Activated CD8-positive, alpha-beta memory T cell treated with anti-CD3 and anti-CD28 coated beads for 24 hours (primary cell): ENCODE measurements around the gene ATP8A2.
"Not testable (repeated sequence)": the region's sequence is repeated elsewhere in the genome, so short reads cannot be mapped to it uniquely, and the experiment has no call there.

Experiments used
- DNase-seq: peaks from one replicate; pipeline ENCODE4 v3.0.0-alpha.2; 2020

Gene ATP8A2

DNA sequence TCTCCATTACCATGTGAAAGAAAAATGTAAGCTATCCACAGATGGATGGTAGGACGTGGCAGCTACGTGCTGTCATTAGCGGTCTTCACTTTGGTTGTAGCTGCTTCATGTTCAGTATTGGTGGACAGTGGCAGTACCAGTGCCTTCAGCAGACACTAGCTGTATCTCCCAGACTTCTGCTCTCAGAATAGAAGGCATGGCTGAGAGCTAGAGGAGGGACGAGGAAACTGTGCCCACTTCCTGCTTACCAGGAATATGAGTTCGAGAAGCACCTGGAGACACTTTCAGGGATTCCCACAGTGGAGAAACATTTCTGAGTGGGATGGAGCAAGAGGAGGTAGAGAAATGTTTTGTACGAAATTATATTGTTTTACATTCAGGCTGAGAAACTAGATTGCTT is 686.9 kb downstream of the ATP8A2 start:
- DNase-seq = no peak

- no peak for DNase-seq
Measured at GRCh38 chr13:26060357-26060756, 688.6 kb downstream of the ATP8A2 start.

DNA sequence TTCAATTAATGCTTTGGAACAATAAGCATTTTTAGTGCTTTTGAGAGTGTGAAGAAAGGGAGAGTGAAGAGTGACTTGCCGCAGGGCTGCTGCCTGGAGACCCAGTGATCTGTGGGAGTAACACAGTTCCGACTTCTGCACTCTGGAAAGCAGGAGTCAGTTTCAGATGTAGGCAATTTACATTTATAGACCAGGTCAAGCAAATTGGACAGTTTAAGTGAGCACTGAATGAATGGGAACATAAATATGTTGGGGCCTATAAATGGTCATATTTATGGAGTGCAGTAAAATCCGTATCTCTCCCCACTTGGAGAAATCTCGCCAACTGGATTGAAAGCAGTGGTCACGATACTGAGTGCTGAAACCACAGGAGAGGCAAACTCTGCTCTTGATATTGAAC is 689.5 kb downstream of the ATP8A2 start:
- DNase-seq = no peak

- no peak for DNase-seq
Measured at GRCh38 chr13:26061947-26062346, 690.2 kb downstream of the ATP8A2 start.

DNA sequence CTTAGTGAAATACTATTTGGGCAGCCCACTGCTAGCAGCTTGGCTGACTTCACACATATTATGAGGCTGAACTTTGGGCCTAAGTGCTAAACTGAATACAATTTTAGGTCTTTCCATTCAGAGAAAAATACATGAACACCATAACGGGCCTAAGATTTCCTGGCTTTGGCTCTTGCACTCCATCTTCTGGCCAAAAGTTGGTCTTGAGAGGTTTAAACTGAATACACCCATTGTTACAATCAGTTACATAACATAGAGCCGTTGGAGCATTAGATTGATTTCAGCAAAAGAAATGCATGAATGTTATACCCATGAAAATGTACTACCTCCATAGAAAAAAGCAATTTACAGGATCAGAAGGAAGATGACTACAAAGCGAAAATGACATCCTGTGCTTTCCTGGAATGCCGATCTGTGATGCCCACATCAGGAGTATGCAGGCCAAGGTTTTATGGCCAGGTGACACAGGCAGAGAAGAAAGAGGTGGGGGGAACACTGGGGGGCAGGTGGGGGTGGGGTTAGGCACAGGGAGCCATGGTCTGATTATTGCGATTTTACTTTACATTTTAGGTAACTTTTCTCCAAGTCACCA is 691.2 kb downstream of the ATP8A2 start:
- no peak for DNase-seq

DNA sequence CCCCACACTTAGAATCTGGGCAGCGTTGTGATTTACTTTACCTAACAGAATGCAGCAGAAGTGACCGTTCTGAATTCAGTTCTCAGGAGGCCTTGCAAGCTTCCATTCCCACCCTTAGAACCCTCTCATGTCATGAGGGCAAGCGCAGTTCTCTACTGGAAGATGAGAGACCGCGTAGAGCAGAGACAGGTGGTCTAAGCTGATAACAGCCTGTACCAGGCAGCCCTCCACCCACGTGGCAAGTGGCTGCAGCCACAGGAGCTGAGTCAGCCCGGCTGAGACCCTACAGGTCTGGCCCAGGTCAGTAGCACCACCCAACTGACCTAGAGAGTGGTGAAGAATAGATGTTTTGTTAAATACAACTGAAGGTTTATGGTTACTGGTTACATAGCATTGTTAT is 694.7 kb downstream of the ATP8A2 start:
- not testable (repeated sequence) for DNase-seq

DNA sequence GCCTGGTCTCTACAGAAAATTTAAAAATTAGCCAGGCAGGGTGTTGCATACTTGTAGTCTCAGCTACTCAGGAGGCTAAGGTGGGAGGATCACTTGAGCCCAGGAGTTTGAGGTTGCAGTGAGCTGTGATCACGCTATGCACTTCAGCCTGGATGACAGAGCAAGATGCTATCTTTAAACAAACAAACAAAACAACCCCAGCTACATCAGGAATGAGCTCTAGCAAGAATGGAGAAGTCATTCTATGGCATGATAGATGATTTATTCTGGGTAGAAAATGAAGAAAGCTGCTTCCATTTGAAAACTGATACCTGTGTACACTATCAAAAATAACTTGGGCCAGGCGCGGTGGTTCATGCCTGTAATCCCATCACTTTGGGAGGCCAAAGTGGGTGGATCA is 695.8 kb downstream of the ATP8A2 start:
- DNase-seq = no peak

GRCh38 chr13:26068372-26068771 is 696.6 kb downstream of the ATP8A2 start:
- DNase-seq = not testable (repeated sequence)

DNA sequence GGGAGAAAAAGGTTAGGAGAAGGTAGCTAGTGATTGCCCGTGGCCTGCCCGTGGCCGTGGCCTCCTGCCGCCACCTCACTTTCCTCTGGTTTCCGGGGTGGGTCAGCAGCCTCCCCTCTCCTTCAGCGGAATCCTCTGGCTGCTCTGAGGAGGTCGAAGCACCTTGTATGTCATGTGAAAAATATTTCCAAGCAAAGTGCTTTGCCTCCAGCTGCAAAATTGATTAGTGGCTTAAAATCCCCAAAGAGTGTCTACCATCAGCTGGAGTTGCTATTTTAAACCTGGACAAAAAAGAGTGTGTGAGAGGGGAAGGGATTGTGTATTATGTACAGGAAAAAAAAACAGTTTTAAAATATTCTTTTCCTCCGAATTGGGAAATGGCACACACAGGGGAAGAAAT is 697.9 kb downstream of the ATP8A2 start:
- DNase-seq = not testable (repeated sequence)

DNA sequence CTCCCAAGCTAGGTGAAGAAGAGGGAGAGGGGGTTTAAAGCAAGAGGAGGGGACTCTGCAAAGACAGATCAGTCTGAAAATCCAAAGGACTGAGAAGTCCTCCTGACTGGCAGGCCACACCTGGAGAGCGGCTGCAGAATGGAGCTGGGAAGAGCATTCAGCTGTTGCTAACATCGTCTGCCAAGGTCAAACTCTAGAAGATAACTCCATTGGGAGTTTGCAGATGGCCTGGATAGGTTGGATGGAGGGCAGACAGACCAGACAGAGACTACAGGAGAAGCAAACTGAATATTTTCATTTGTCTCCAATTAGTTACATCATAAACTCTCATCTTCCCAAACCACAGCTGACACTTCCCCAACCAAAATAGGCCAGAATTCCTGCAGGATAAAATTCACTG is 699.9 kb downstream of the ATP8A2 start:
- DNase-seq = no peak

DNA sequence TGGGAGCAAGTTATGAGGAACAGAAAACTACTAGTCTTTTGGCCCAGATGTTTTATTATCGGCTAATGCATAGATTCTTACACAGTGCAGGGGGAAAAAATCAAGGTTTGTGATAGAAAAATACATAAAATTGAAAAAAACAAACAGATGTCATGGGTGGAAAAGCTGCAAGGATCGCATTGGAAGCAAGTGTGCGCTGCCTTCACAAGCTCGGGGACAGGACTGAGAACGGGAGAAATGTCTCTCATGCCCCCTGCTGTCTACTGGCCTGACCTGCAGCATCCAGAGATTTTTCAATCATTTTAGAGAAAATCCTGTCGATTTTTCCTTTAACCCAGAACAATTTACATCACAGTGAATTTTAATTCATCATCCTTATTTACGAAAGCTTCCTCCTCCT is 700.6 kb downstream of the ATP8A2 start:
- not testable (repeated sequence) for DNase-seq

DNA sequence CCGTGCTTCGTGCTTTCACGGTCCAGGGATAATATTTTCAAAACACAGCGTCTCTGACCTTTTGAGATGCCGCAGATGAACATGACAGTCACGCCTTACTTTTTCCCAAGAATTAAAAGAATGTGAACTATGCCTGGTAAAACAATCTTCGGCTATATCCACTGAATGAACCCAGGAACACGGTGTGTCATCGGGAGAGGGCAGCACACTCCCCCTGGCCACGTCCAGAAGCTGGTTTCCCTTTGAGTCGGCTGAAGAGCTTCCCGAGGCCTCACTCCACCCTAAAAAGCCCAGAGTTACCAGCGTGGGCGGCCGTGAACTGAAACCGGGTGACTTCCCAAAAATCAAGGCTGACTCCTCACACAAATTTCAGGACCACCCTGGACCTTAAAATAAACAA is 702.9 kb downstream of the ATP8A2 start:
- DNase-seq = no peak
